Neuronal stem cell (in vitro differentiated cells): ENCODE results near the gene OR4E1.

Experiments used
- DNase-seq: peaks from one replicate; pipeline ENCODE4 v3.0.0-alpha.2; 2013; ENCODE audit warnings: low spot score
- H2AFZ ChIP-seq: one replicate; pipeline ENCODE4 v1.6.1; 2013; ENCODE audit warnings: mild to moderate bottlenecking, low read length, inconsistent platforms
- H2AK5ac ChIP-seq: 2 replicates; pipeline ENCODE4 v1.6.1; 2013; ENCODE audit warnings: low read depth, mild to moderate bottlenecking, inconsistent platforms, low read length, moderate library complexity, mixed read lengths
- H2BK120ac ChIP-seq: 2 replicates; pipeline ENCODE4 v1.6.1; 2013; ENCODE audit warnings: low read depth, mild to moderate bottlenecking, inconsistent platforms, low read length, moderate library complexity, mixed read lengths
- H2BK12ac ChIP-seq: one replicate; pipeline ENCODE4 v1.6.1; 2013; ENCODE audit warnings: low read length, inconsistent platforms
- H2BK15ac ChIP-seq: 2 replicates; pipeline ENCODE4 v1.6.1; 2013; ENCODE audit warnings: mild to moderate bottlenecking, low read length, inconsistent platforms, mixed read lengths
- H2BK5ac ChIP-seq: one replicate; pipeline ENCODE4 v1.6.1; 2013; ENCODE audit warnings: inconsistent platforms, mild to moderate bottlenecking, low read length, moderate library complexity
- H3K14ac ChIP-seq: one replicate; pipeline ENCODE4 v1.6.1; 2013; ENCODE audit warnings: low read length, inconsistent platforms
- H3K18ac ChIP-seq: 2 replicates; pipeline ENCODE4 v1.6.1; 2013; ENCODE audit warnings: low read length, inconsistent platforms
- H3K23ac ChIP-seq: 2 replicates; pipeline ENCODE4 v1.6.1; 2013; ENCODE audit warnings: low read depth, mild to moderate bottlenecking, mixed read lengths, low read length, inconsistent platforms; ENCODE audit not compliant: poor library complexity
- H3K27ac ChIP-seq: replicated peaks from 3 replicates; pipeline ENCODE4 v1.5.1; 2013; ENCODE audit warnings: low read length, inconsistent platforms
- H3K27me3 ChIP-seq, 3 experiments: 2 replicates each; pipeline ENCODE4 v1.6.1; 2013; ENCODE audit warnings: low read length in 3 of 3, mild to moderate bottlenecking in 2 of 3, inconsistent platforms in 1 of 3, low read depth in 1 of 3, mixed read lengths in 1 of 3, moderate library complexity in 1 of 3; ENCODE audit not compliant: control insufficient read depth in 3 of 3, insufficient read depth in 3 of 3
- H3K36me3 ChIP-seq, 2 donors: replicated peaks in 1 of 2; 2 replicates each; pipeline ENCODE4 v1.6.1; 2013; ENCODE audit warnings: low read length in 2 of 2; ENCODE audit not compliant: control insufficient read depth in 2 of 2, insufficient read depth in 2 of 2
- H3K4ac ChIP-seq: 2 replicates; pipeline ENCODE4 v1.6.1; 2013; ENCODE audit warnings: inconsistent platforms, mild to moderate bottlenecking, low read length, moderate library complexity
- H3K4me1 ChIP-seq, 2 donors: 1 replicate in 1 of 2; 2 replicates in 1 of 2; pipeline ENCODE4 v1.6.1; 2013; ENCODE audit warnings: low read length in 2 of 2, low read depth in 1 of 2; ENCODE audit not compliant: control insufficient read depth in 2 of 2, insufficient read depth in 1 of 2
- H3K4me2 ChIP-seq: one replicate; pipeline ENCODE4 v1.6.1; 2013; ENCODE audit warnings: mild to moderate bottlenecking, low read length, inconsistent platforms; ENCODE audit not compliant: insufficient read depth, poor library complexity, severe bottlenecking
- H3K4me3 ChIP-seq, 2 donors: 2 replicates each; pipeline ENCODE4 v1.5.1; 2013; ENCODE audit warnings: low read length in 2 of 2, mild to moderate bottlenecking in 2 of 2, inconsistent platforms in 1 of 2, moderate library complexity in 1 of 2
- H3K79me1 ChIP-seq: one replicate; pipeline ENCODE4 v1.6.1; 2013; ENCODE audit warnings: low read depth, mild to moderate bottlenecking, inconsistent platforms, low read length, moderate library complexity
- H3K9ac ChIP-seq: one replicate; pipeline ENCODE4 v1.6.1; 2013; ENCODE audit warnings: mild to moderate bottlenecking, low read depth, low read length, inconsistent platforms; ENCODE audit not compliant: poor library complexity
- H3K9me3 ChIP-seq, 2 donors: replicated peaks in 1 of 2; 2 replicates each; pipeline versions ENCODE3 to v1.6.1; 2013; ENCODE audit warnings: low read length in 2 of 2, mild to moderate bottlenecking in 2 of 2, inconsistent platforms in 1 of 2, low read depth in 1 of 2, mixed read lengths in 1 of 2, moderate library complexity in 1 of 2; ENCODE audit not compliant: control insufficient read depth in 2 of 2, insufficient read depth in 1 of 2
- H4K8ac ChIP-seq: one replicate; pipeline ENCODE4 v1.6.1; 2013; ENCODE audit warnings: low read depth, mild to moderate bottlenecking, inconsistent platforms, low read length, moderate library complexity
- H4K91ac ChIP-seq: one replicate; pipeline ENCODE4 v1.6.1; 2013; ENCODE audit warnings: low read length, low read depth, mild to moderate bottlenecking, inconsistent platforms; ENCODE audit not compliant: poor library complexity
- WGBS, 2 donors: extraction: QIAGEN DNeasy Blood & Tissue Kit; methylation state at CpG; one replicate each; pipeline ENCODE4 v1.1.7; 2013; ENCODE audit warnings: missing lambda C conversion rate in 2 of 2, mixed read lengths in 1 of 2; ENCODE audit not compliant: insufficient read length in 2 of 2, insufficient replicate concordance in 1 of 2; ENCODE audit errors: extremely low coverage in 2 of 2; 5-methylcytosine and 5-hydroxymethylcytosine counted together

OR4E1 gene

DNA sequence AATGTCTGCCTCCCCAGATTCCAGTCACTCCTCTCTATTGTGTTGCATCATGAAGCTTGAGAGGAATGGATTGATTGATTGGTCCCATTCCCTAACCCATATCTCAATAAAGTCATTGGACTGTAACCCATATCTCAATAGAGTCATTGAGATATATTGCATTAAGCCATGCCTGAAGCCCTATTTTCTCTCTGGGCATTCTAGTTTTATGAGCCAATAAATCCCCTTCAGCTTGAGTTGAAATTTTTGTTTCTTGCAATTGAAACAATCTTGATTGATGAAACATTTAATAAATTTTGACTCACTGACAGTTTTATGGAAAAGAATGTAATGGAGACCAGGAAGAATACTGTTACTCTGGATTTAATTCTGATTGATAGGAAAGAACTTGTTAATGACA, 20.8 kb upstream of the OR4E1 start:
- DNase-seq = no peak
- Histone ChIP-seq H3K18ac (no peak overlapping the region), H3K14ac (no peak overlapping the region), H3K4me3 (no peak overlapping the region), H3K36me3 (no peaks in the 10 kb centered on the region), H2BK12ac (no peak overlapping the region), H3K9me3 (no peaks in the 10 kb centered on the region), H2BK120ac (no peak overlapping the region), H2AFZ (no peak overlapping the region), H3K4me2 (no peak overlapping the region), H3K23ac (no peak overlapping the region), H2BK5ac (no peak overlapping the region), H3K27me3 (no peaks in the 10 kb centered on the region), H3K79me1 (no peaks in the 10 kb centered on the region), H4K8ac (no peak overlapping the region), H3K4ac (no peak overlapping the region), H2AK5ac (no peak overlapping the region), H3K9ac (no peak overlapping the region), H2BK15ac (no peak overlapping the region), H3K4me1 (no peaks in the 10 kb centered on the region), H3K27ac (no peak overlapping the region), H4K91ac (no peak overlapping the region)

DNA sequence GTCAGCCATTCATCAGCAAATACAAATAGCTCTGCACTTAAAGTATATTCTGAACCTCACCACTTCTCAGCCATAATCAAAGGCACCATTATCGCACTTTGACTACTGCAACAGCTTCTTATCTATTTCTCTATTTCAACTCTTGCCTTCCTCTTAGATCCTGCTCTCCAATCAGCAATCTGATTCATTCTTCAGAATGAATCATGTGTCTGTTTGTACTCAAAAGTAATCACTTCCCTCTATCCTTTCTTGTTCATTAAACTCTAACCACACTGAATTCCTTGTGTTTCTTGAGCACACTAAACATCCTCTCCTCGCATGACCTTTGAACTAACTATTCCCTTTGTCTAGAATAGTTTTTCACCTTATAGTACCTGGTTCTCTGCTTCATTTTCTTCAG, 12.8 kb upstream of the OR4E1 start:
- DNase-seq = no peak
- no peak overlapping the region for H2BK15ac ChIP-seq

DNA sequence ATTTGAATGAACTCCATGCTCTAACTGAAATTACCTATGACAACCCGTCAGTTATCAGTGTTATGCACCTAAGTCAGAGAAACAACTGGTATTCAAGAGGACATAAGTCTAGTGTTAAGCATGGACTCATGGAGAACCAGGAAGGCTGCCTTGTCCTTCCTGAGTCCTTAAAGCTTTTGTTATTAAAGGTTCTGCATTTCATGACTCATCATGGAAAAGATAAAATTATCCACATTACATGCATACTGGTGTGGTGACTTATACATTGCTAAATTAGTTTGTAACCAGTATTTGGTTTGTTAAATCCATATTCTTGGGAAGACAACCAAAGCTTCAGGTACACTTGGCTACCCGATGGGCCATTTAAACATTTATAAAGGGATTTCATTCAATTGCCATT, 6.5 kb upstream of the OR4E1 start:
- no peak for DNase-seq
- Histone ChIP-seq H2BK5ac (no peak overlapping the region), H2BK12ac (no peak overlapping the region), H3K4me2 (no peak overlapping the region), H2BK15ac (no peak overlapping the region), H2AFZ (no peak overlapping the region), H3K27me3 (no peaks in the 10 kb centered on the region), H3K4me3 (no peak overlapping the region), H2BK120ac (no peak overlapping the region), H3K27ac (no peak overlapping the region), H3K18ac (no peak overlapping the region), H3K36me3 (no peaks in the 10 kb centered on the region), H4K8ac (no peak overlapping the region), H2AK5ac (no peak overlapping the region), H3K79me1 (no peaks in the 10 kb centered on the region), H3K4ac (no peak overlapping the region), H3K9me3 (no peaks in the 10 kb centered on the region), H3K23ac (no peak overlapping the region), H4K91ac (no peak overlapping the region), H3K4me1 (no peaks in the 10 kb centered on the region), H3K14ac (no peak overlapping the region), H3K9ac (no peak overlapping the region)
- WGBS, 2 donors = no CpG with 5 or more reads among the region's 2 CpGs

More for the DNA sequence above, 12.8 kb upstream of the OR4E1 start:
- Histone ChIP-seq H3K36me3 (no peaks in the 10 kb centered on the region), H3K4me3 (no peak overlapping the region), H3K9me3 (no peaks in the 10 kb centered on the region), H4K91ac (no peak overlapping the region), H3K79me1 (no peaks in the 10 kb centered on the region), H3K4me2 (no peak overlapping the region), H2AFZ (no peak overlapping the region), H2BK120ac (no peak overlapping the region), H3K4me1 (no peaks in the 10 kb centered on the region), H3K27me3 (no peaks in the 10 kb centered on the region), H2BK12ac (no peak overlapping the region), H2BK5ac (no peak overlapping the region), H3K14ac (no peak overlapping the region), H3K9ac (no peak overlapping the region), H3K23ac (no peak overlapping the region), H3K18ac (no peak overlapping the region), H4K8ac (no peak overlapping the region), H3K4ac (no peak overlapping the region), H2AK5ac (no peak overlapping the region), H3K27ac (no peak overlapping the region)
- no CpG with 5 or more reads among the region's 2 CpGs for WGBS, 2 donors

DNA sequence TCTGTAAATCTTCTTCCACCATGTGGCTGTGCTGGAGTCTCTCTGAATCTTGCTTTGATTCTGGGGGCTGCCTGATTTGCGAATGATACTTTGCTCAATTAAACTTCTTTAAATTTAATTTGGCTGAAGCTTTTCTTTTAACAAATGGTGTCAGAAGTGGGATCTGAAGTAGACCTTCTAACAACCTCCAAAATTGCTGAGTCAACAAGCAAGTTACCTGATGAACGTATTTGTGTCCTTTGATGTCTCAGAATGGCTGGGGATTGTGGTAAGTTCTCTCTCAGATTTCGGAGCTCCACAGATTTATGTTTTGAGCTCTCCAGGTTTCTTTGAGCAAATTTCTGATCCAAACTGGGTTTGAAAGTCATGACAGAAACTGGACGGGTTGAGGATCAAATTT, 1.9 kb upstream of the OR4E1 start:
- Histone ChIP-seq H4K91ac (no peak overlapping the region), H3K18ac (no peak overlapping the region), H3K9ac (no peak overlapping the region), H3K9me3 (no peaks in the 10 kb centered on the region), H4K8ac (no peak overlapping the region), H3K27me3 (no peaks in the 10 kb centered on the region), H2BK12ac (no peak overlapping the region), H3K4me1 (no peaks in the 10 kb centered on the region), H3K79me1 (no peaks in the 10 kb centered on the region), H2BK5ac (no peak overlapping the region), H3K14ac (no peak overlapping the region), H2AK5ac (no peak overlapping the region), H3K4me3 (no peak overlapping the region), H2AFZ (no peak overlapping the region), H2BK15ac (no peak overlapping the region), H3K23ac (no peak overlapping the region), H3K36me3 (no peaks in the 10 kb centered on the region), H3K4me2 (no peak overlapping the region), H2BK120ac (no peak overlapping the region), H3K4ac (no peak overlapping the region), H3K27ac (no peak overlapping the region)
- WGBS, 2 donors = no CpG with 5 or more reads among the region's 4 CpGs
- DNase-seq = no peak
